Measurements from ENCODE around the gene ZMIZ2. TPM values are rescaled to one million over a fixed set of nuclear protein-coding genes. Genes with fewer than 3 reads are reported as not detected.

ZMIZ2 gene
- total and polyA plus RNA-seq, 9 of the 15 experiments (the other 6 are each of a cell fraction or from before 2014, with no cell fraction given): 0.13 to 40.3 (median 4.9) TPM

DNA sequence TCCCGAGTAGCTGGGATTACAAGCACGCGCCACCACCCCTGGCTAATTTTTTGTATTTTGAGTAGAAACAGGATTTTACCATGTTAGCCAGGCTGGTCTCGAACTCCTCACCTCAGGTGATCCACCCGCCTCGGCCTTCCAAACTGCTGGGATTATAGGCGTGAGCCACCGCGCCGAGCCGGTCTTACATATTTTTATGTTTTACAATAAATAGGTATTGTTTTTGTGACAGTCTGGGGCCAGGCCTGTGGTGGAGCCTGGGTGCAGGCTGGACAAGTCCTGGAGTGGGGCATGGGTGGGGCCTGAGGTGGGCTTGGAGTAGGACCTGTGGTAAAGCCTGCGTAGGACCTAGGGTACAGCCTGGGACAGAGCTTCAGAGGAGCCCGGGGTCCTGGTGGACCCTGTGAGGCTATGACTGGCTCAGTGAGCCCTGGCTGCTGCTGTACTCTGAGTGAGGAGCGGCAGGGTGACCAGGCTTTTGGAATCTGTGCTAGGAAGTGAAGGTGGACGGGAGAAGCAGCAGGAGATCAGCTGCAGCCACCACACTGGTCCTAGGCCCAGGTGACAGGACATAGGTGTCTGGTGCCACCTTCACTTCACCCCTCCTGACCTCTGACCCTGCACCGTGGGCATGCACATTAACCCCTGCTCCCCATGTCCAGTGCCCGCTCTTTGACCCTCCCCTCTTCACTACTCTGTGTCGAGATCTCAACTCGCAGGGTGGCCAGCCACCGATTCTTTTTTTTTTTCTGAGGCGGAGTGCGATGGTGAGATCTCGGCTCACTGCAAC lies 9.6 kb upstream of the ZMIZ2 start:
- no peaks in the 10 kb centered on the region for H3K9me3 ChIP-seq (replicated peaks; ENCODE audit: control insufficient read depth, insufficient read depth, low read depth, low read length)
- no peak overlapping the region for H3K4me2 ChIP-seq (ENCODE audit: insufficient read depth, low read length)
- no peak for TF ChIP-seq BCL6 (CRISPR knock-in tag; IDR thresholded peaks at IDR 0.05)
- TF ChIP-seq TSC22D4 (tag; IDR thresholded peaks at IDR 0.05): no peak
- TF ChIP-seq ZC3H4 (CRISPR knock-in tag; IDR thresholded peaks at IDR 0.05; ENCODE audit: borderline replicate concordance): no peak
- no peak for TF ChIP-seq CREB3 (tag; conservative IDR thresholded peaks at IDR 0.05; ENCODE audit: low read depth)
- TF ChIP-seq ETV6 (IDR thresholded peaks at IDR 0.05; ENCODE audit: borderline replicate concordance in 1 of 2, low read depth in 2 of 2, low read length in 1 of 2): no peak
- TF ChIP-seq ETV6 (CRISPR knock-in tag; IDR thresholded peaks at IDR 0.05; ENCODE audit: borderline replicate concordance): no peak
- no peak for TF ChIP-seq TARDBP (IDR thresholded peaks at IDR 0.05)
- TF ChIP-seq NCOR1 (IDR thresholded peaks at IDR 0.05): no peak
- TF ChIP-seq MCM3 (IDR thresholded peaks at IDR 0.05): no peak
- no peak for TF ChIP-seq PREB (CRISPR knock-in tag; IDR thresholded peaks at IDR 0.05)
- TF ChIP-seq ZNF76 (CRISPR knock-in tag; IDR thresholded peaks at IDR 0.05; ENCODE audit: borderline replicate concordance): no peak
- TF ChIP-seq, protein P1, sequence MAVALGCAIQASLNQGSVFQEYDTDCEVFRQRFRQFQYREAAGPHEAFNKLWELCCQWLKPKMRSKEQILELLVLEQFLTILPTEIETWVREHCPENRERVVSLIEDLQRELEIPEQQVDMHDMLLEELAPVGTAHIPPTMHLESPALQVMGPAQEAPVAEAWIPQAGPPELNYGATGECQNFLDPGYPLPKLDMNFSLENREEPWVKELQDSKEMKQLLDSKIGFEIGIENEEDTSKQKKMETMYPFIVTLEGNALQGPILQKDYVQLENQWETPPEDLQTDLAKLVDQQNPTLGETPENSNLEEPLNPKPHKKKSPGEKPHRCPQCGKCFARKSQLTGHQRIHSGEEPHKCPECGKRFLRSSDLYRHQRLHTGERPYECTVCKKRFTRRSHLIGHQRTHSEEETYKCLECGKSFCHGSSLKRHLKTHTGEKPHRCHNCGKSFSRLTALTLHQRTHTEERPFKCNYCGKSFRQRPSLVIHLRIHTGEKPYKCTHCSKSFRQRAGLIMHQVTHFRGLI (CRISPR knock-in tag; IDR thresholded peaks at IDR 0.05): no peak
- TF ChIP-seq LEF1 (IDR thresholded peaks at IDR 0.05): no peak
- TF ChIP-seq ATF7 (IDR thresholded peaks at IDR 0.05): no peak
- TF ChIP-seq, protein P2, sequence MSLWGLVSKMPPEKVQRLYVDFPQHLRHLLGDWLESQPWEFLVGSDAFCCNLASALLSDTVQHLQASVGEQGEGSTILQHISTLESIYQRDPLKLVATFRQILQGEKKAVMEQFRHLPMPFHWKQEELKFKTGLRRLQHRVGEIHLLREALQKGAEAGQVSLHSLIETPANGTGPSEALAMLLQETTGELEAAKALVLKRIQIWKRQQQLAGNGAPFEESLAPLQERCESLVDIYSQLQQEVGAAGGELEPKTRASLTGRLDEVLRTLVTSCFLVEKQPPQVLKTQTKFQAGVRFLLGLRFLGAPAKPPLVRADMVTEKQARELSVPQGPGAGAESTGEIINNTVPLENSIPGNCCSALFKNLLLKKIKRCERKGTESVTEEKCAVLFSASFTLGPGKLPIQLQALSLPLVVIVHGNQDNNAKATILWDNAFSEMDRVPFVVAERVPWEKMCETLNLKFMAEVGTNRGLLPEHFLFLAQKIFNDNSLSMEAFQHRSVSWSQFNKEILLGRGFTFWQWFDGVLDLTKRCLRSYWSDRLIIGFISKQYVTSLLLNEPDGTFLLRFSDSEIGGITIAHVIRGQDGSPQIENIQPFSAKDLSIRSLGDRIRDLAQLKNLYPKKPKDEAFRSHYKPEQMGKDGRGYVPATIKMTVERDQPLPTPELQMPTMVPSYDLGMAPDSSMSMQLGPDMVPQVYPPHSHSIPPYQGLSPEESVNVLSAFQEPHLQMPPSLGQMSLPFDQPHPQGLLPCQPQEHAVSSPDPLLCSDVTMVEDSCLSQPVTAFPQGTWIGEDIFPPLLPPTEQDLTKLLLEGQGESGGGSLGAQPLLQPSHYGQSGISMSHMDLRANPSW (CRISPR knock-in tag; IDR thresholded peaks at IDR 0.05): no peak
- TF ChIP-seq MECOM (CRISPR knock-in tag; IDR thresholded peaks at IDR 0.05): no peak
- no peak for TF ChIP-seq ZNF717 (CRISPR knock-in tag; IDR thresholded peaks at IDR 0.05)
- no peak for TF ChIP-seq ZNF24 (IDR thresholded peaks at IDR 0.05)
- H2AFZ ChIP-seq (ENCODE audit: low read depth, low read length): no peak overlapping the region
- peak overlapping the region in 1 of 2 experiments; percentile 43; a peak in 1 of 4 replicates for H3K9ac ChIP-seq (ENCODE audit: insufficient read depth in 1 of 2, low read depth in 2 of 2, low read length in 2 of 2)
- peaks cover 0 to 6% of the 10 kb centered on the region in 2 experiments; a peak in 3 of 5 replicates for H3K4me1 ChIP-seq (replicated peaks in 1 of 2; ENCODE audit: control insufficient read depth in 2 of 2, insufficient read depth in 2 of 2, low read length in 2 of 2)
- no peaks in the 10 kb centered on the region for H3K36me3 ChIP-seq (ENCODE audit: control insufficient read depth, insufficient read depth, low read length)
- no peak overlapping the region for H3K4me3 ChIP-seq
- DNase-seq (ENCODE audit: extremely low read depth in 1 of 4, low spot score in 3 of 4): no peak
- POLR2A ChIA-PET: interaction anchor here (0.8 kb wide), 1 partner anchor 173 kb away, joined by 4 read pairs; no protein-coding TSS in a partner anchor
- no peaks in the 10 kb centered on the region for H4K20me1 ChIP-seq (replicated peaks; ENCODE audit: control insufficient read depth, insufficient read depth, low read length)
- 76% methylated on average over 23 of the region's 23 CpGs for WGBS (ENCODE audit: insufficient coverage, low coverage, missing lambda C conversion rate)
- no peaks in the 10 kb centered on the region for H3K27me3 ChIP-seq (ENCODE audit: control insufficient read depth in 2 of 2, insufficient read depth in 2 of 2, low read length in 2 of 2)
- CTCF ChIA-PET (ENCODE audit: low intra/inter-chr PET ratio): no interaction called here
- no peaks in the 10 kb centered on the region for H3K9me1 ChIP-seq (ENCODE audit: control insufficient read depth, insufficient read depth, low read length)
- BruUV-seq (replicated peaks): no TSS peak
- FAIRE-seq: no peak
- in situ Hi-C loops (cut with MboI) (no loop called here), intact Hi-C loops (cut with micrococcal nuclease) (no loop called here)
- no peak for ATAC-seq
- H3K27ac ChIP-seq (ENCODE audit: extremely low read depth, low read depth, low read length): no peak overlapping the region
- H3K79me2 ChIP-seq (ENCODE audit: control insufficient read depth, insufficient read depth, low read length): no peaks in the 10 kb centered on the region
